Panc1 (cell line): ENCODE results near the gene MICAL2.

Experiments used
- CTCF ChIP-seq: fragments of 450-650 bp; IDR thresholded peaks from 2 replicates; pipeline ENCODE4 v1.5.1; 2017; ENCODE audit warnings: mild to moderate bottlenecking
- POLR2AphosphoS5 ChIP-seq: IDR thresholded peaks from 2 replicates; pipeline ENCODE4 v1.6.1; 2012; ENCODE audit warnings: mild to moderate bottlenecking, low read depth, low read length, moderate library complexity
- SIN3A ChIP-seq: IDR thresholded peaks from 2 replicates; pipeline ENCODE4 v1.6.1; 2012; ENCODE audit warnings: low read depth, mild to moderate bottlenecking, low read length, moderate library complexity, borderline replicate concordance; ENCODE audit not compliant: insufficient read depth
- TCF7L2 ChIP-seq: IDR thresholded peaks from 2 replicates; pipeline ENCODE4 v1.6.1; 2011; ENCODE audit warnings: mild to moderate bottlenecking, low read depth, low read length, inconsistent platforms
- TF ChIP-seq, protein P1 (sequence below), 2 experiments: IDR thresholded peaks; 2 replicates each; pipeline ENCODE4 v1.6.1; 2011 to 2012; ENCODE audit warnings: low read depth in 2 of 2, control low read depth in 1 of 2, low read length in 1 of 2, mild to moderate bottlenecking in 1 of 2, moderate library complexity in 1 of 2; ENCODE audit not compliant: insufficient read depth in 1 of 2

DNA sequence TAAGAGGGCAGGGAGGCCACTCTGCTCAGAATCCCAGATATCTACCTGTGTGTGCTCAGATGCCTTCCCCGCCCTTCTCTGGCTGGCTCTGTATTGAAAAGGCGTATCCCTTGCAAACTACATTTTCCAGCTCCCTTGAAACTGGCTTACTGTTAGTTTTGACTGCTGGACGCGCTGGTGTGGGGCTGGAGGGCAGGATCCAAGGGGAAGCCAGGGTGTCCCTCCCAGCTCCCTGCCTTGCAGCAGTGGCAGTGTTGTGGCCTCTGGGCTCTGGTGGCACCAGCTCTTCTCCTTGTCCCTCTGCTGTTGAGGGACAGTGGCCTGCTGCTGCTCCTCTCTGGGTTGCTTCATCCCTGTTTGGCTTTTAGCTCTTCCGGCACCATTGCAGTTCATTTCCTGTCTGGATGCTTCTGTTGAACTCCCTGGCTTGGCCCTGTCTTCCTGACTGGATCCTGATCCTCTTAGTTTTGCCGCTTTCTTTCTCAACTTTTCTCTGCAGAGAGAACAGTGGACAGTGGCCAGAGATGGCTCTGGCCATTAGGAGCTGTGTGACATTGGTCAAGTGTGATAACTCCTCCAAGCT, 159.9 kb downstream of the MICAL2 start:
- TF ChIP-seq POLR2AphosphoS5 (no peak), CTCF (no peak), TCF7L2 (no peak), SIN3A (no peak)
- TF ChIP-seq, protein P1, sequence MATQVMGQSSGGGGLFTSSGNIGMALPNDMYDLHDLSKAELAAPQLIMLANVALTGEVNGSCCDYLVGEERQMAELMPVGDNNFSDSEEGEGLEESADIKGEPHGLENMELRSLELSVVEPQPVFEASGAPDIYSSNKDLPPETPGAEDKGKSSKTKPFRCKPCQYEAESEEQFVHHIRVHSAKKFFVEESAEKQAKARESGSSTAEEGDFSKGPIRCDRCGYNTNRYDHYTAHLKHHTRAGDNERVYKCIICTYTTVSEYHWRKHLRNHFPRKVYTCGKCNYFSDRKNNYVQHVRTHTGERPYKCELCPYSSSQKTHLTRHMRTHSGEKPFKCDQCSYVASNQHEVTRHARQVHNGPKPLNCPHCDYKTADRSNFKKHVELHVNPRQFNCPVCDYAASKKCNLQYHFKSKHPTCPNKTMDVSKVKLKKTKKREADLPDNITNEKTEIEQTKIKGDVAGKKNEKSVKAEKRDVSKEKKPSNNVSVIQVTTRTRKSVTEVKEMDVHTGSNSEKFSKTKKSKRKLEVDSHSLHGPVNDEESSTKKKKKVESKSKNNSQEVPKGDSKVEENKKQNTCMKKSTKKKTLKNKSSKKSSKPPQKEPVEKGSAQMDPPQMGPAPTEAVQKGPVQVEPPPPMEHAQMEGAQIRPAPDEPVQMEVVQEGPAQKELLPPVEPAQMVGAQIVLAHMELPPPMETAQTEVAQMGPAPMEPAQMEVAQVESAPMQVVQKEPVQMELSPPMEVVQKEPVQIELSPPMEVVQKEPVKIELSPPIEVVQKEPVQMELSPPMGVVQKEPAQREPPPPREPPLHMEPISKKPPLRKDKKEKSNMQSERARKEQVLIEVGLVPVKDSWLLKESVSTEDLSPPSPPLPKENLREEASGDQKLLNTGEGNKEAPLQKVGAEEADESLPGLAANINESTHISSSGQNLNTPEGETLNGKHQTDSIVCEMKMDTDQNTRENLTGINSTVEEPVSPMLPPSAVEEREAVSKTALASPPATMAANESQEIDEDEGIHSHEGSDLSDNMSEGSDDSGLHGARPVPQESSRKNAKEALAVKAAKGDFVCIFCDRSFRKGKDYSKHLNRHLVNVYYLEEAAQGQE (IDR thresholded peaks at IDR 0.05; ENCODE audit: insufficient read depth in 1 of 2, low read depth in 2 of 2, low read length in 1 of 2): no peak
